HG03139 (cell line): Measurements from ENCODE around the gene RBM4.

Experiments
- ATAC-seq: cut with Tn5 transposase; IDR thresholded peaks from one replicate; pipeline ENCODE4 v1.9.1; 2021; ENCODE audit not compliant: unreplicated experiment

The RBM4 gene

DNA sequence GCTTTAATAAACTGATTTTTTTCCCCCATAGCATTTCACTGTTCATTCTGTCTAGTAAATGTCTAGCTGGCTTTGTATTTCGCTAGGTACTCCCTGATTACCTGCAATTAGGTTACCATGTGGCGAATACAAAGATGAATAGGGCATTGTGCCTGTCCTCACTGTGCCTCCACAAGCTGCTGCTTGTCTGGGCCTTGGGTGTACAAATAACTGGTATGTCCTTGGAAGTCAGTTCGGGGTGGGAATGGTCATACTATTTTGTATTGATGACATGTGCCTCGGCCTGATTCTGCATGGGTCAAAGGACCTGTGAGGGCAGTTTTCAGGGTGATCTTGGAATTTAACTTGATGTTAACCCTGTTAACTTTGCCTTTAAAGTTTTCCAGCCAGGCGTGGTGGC lies 11.4 kb downstream of the RBM4 start:
- ATAC-seq: no peak

DNA sequence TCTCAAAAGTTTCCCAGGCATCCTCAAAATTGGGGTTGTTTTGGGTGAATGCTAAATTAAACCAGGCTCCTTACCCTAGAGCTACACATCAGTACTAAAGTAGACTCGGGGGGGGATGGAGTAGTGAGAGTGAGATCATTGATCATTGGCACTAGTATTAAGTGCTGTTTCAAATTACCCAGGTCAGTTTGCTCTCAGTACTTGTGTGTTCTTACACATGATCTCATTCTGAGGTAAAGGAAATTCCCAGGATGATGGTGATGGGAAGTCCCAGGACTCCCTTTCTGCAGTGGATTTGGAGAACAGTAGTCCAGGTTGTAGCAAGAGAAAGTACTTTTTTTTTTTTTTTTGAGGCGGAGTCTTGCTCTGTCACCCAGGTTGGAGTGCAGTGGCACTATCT lies 12.5 kb downstream of the RBM4 start:
- ATAC-seq: no peak

DNA sequence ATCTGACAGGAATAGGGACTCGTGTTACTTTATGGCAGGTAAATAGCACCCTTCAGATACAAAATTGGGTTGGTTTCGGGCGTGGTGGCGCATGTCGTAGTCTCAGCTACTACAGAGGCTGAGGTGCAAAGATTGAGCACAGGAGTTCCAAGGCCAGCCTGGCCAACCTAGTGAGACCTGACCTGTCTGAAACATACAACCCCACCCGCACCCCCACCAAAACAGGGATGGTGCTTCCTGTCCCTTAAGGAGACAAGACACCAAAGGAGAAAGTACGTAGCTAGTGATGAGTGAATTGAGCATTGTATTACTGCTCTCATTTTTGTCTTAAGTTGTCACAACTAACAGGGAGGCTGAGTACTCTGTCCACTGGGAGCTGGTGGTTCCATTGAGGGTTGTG lies 14.1 kb downstream of the RBM4 start:
- ATAC-seq: no peak

DNA sequence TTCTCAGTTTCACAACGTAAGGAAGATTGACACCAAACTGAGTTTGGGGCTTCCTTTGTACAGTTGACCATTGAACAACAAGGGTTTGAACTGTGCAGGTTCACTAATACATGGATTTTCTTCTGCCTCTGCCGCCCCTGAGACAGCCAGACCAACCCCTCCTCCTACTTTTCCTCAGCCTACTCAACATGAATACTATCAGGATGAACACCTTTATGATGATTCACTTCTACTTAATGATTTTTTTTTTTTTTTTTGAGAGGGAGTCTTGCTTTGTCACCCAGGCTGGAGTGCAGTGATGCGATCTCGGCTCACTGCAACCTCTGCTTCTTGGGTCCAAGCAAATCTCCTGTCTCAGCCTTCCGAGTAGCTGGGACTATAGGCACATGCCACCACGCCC lies 14.6 kb downstream of the RBM4 start:
- ATAC-seq: no peak

DNA sequence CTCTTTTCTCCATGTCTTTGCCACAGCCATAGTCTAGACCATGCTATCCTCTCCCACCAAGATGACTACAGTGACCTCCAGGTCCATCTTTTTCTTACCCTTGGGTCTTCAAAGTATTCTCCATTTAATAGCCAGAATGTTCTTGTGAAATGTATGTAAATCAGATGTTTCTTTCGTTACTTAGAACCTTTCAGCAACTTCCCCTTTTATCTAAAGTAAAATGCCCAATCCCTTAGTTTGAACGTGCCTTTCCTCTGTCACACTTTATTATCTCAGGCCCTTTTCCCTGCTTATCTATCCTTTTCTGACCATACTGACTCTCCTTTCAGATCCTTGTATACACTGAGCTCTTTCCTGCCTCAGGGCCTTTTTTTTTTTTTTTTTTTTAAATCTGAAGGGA lies 21.3 kb downstream of the RBM4 start:
- ATAC-seq: no peak

DNA sequence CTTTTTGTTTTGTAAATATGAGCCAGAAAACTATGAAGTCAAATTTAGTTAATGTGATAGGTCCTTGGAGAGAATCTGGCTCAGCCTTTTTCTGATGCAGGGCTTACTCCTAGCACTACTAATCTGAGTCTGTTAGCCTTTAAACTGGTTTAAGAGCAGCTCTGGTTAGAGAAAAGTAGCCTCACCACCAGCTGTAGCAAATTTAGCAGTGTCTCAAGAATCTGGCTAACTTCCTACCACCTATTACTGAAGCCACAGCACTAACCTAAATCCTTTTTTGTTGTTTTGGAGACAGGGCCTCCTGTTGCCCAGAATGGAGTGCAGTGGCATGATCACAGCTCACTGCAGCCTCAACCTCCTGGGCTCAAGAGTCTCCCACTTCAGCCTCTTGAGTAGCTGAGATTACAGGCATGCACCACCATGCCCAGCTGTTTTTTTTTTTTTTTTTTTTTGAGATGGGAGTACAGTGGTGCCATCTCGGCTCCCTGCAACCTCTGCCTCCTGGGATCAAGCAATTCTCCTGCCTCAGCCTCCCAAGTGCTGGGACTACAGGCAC lies 25.3 kb downstream of the RBM4 start:
- ATAC-seq: no peak

DNA sequence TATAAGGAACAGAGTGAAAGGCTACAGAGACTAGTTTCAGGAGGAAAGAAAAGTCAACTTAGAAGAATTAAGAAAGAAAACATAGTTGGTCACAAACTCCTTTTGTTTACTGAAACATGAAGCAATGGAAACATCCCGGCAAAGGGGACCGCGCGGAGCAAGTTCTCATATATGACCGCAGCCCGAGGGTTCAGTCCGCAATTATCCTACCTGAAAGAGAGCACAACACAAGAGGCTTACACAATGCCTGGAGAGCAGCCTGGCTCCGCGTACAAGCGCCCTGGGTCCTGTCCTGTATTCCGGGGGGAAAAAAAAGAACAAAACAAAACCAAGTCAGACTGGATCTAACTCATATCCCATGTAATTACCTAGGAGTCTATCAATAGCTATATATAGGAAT lies 26.9 kb downstream of the RBM4 start:
- no peak for ATAC-seq

DNA sequence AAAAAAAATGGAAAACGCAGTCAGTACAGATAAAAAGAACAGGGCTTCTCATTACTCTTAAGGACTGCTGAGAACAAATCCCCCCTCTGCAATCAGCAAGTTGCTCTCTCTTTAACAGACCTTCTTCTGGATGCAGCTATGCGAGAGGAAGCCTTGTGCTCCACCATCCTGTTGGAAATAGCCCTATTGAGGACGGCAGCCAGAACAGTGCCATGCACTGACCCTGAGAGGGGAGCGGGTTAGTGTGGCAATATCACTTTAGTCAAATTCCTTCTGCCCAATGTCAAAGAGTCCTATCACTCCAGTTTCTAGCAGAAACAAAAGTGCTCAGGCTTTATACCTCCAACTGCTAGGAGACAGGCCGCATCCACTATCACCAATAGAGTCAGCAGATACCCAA lies 32.3 kb downstream of the RBM4 start:
- no peak for ATAC-seq

DNA sequence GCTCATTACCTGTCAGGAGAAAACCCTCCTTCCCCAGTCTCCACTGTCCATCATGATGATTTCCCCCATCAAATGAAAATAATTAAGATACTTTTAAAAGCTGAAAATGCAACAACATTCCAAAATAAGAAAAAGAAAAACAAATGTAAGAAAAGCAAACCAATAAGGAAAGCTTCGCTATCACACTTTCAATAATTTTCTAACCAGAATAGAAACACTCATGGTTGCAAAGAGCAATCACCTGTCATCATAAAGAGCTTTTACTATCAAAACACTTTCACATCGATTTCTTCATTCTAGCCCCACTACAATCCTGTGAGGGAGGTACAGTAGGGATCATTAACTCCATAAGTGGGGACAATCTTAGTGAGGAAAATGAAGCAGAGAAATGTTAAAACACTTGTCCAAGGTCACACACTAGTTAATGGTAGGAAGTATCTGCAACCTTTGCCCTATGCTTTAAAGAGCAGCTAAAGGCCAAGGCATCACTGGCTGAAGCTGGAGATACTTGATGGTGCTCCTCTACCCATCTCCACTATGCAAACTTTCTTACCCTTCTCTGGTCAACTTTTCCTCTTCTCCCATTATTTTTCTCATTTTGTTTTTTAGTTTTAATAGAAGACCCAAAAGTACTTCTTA lies 36.6 kb downstream of the RBM4 start:
- ATAC-seq: no peak

DNA sequence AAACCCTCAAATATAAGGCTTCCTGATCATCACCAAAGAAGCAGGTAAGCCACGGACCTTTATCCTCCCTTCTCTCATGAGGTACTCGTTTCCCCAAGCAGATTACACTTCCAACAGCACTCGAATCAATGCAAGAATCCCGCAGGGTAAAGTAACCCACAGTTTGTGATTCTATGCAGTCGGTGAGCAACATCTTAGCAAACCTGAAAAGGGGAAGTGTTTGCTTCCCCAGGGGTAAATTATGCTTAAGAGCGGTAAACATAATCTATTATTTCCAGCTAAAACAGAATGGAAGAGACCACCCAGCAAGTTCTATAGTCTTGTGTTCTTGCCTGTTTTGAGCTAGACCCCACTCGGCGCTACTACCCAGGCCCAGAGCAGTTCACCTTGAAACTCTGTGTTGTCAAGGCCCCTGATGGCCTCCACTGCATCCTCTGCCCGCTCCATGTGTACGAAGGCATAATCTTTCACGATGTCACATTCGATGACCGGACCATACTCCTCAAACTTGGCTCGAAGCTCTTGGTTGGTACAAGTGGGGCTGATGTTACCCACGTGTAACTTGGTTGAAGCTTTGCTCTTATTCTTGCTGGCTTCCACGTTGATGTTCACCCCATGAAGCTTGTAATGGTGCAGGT lies 37.9 kb downstream of the RBM4 start:
- no peak for ATAC-seq

DNA sequence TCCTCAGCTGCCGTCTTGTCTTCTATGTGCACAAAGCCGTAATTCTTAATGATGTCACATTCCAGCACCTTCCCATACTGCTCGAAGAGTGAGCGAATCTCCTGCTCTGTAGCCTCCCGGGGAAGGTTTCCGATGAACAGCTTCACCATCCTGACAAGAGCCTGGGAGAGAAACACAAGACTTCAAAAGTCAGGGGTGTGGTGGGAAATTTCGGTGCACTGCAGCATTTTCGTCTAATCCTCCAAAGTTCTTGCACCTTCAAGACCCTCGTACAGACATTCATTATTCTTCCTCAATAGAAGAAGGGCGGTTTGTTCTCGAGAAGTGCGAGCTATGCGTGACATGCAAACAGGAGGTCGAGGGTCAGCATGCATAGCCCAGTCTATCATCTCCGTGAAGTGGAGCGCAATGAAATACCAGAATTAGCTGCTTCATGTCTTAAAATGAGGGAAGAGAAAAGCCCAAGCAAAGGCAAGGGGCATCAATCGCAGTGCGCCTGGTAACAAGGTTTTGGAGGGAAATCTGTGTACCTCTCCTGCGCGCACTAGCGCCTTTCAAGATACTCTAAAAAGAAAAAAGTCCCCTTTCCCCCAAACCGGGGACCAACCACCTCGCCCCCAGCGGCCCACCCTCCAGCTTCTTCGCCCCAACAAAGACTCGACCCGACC lies 38.6 kb downstream of the RBM4 start:
- ATAC-seq: no peak

DNA sequence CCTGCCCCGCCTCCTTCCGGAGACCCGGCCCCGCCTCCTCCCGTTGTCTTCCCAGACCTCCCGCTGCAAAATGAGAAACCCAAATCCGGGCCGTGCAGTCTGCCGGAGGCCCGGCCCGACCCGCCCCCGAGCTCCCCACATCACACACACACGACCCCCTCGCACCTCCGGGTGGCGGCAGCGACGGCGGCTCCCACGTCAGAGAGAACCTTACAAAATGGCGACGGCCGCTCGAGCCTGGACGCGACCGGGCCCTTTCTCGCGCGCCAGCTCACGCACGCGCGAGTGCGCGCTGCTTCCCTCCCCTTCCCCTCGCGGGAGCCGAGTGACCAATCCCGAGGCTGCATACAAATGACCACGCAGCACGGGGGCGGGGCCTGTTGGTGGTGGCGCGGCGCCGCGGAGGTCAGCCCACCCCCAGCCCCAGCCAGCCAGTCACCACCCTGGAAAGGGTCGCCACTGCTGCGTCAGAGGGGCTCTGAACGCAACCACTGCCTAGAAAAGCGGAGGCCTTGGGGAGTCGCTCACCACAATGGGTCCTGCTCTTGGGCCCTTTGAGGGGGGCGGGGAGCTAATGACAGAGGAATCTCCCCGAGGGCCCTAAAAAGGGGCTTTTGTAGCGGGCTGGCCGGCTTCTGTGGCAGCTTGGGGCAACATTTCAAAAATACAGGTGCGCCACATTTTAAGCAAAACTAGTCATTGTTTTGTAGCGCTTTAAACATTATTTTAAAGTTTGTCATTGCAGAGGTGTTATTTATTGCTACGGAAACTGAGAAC lies 39.3 kb downstream of the RBM4 start, which contains the start of gene RBM4B:
TSS of gene RBM4B (minus strand) at position 289 of the 777 bp plus-strand sequence. CDS start 808 bp downstream, outside the sequence.
- ATAC-seq: peak; percentile 78

DNA sequence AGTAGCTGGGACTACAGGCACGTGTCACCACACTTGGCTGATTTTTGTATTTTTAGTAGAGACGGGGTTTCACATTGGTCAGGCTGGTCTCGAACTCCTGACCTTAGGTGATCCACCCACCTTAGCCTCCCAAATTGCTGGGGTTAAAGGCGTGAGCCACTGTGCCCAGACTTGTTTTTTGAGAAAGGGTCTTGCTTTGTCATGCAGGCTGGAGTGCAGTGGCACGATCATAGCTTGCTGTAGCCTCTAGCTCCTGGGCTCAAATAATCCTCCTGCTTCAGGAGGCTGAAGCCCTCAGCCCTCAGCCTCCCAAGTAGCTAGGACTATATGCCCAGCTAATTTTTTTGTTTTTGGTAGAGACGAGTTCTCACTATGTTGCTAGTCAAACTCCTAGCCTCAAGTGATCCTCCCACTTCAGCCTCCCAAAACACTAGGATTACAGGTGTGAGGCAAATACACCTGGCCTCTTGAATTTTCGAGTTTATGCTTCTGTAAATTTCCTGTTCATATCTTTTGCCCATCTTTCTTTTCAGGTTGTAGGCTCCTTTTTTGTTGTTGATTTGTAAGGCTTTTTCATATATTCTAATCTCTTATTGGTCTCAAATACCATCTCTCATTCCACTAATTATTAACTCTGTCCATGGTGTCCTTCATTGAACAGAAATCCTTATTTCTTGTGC lies 42.6 kb downstream of the RBM4 start:
- no peak for ATAC-seq

DNA sequence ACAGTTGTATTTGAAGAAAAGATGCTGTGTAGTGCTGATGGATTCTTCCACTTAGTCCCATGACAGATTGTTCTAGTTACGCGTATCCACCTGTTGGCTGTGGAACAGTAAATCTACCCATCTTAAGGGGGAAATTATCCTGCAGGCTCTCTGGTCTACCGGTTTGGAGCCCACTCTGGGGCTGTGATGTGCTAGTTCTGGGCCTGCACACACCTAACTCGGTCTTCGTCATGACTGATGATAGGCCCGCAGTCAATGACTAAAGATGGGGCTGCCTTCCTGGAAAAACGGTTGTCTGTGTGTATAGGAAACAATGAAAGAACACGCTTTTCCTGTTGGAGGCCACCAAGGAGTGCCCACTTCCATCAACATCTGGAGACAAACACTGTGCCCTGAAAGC lies 45.4 kb downstream of the RBM4 start:
- no peak for ATAC-seq

DNA sequence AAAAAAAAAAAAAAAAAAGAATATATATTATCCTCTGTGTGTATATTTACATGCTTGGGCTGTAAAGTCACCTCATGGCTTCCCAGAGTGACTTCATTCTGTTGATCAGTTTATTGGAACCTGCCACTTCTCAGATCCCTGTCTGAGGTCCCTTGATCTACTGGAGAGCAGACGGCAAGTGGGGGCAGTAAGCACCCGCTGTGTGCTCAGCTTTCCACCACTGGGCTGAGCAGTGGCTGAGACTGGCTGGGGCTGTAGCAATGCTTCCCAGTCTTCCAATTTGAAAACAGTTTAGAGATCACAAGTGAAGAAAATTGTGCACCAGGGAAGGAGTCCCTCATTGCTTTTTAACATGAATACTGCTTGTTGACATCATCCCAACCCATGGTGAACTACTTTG lies 46.1 kb downstream of the RBM4 start:
- no peak for ATAC-seq

DNA sequence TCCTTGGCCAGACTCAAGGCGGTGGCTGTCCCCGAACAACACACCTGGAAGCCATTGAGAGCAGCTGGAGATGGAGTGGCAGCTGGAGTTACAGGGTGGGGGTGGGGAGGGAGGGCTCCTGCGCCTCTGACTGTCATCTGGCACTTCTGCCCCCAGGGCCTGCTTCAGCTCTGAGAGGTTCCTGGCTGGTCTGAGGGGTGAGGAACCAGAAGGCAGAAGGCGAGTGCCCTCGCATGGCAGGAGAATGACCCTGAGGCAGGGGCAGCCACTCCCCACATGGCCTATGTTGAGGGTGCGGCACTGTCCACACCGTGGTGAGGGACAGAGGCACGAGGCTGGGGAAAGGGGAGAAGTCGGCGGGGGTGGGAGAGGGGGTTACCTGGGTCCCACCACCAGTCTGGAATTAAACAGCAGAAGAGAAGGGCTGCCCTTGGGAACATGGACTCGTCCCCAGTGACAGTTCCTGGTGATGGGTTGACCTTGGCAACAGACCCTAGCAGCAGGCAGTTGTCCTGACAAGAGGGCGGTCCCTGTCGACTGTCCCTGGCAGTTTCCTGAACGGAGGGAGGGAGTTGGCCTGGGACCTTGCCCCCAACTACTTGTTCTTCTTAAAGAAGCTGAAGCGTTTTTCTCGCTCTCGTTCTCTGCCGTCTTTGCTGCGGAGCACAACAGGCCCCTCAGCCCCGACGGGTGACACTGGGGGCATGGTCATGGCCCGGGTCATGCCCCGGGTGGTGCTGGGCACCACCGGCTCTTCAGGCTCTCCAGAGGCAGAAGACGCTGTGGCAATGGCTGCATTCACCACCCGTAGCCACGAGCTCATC lies 47.0 kb downstream of the RBM4 start:
- no peak for ATAC-seq

DNA sequence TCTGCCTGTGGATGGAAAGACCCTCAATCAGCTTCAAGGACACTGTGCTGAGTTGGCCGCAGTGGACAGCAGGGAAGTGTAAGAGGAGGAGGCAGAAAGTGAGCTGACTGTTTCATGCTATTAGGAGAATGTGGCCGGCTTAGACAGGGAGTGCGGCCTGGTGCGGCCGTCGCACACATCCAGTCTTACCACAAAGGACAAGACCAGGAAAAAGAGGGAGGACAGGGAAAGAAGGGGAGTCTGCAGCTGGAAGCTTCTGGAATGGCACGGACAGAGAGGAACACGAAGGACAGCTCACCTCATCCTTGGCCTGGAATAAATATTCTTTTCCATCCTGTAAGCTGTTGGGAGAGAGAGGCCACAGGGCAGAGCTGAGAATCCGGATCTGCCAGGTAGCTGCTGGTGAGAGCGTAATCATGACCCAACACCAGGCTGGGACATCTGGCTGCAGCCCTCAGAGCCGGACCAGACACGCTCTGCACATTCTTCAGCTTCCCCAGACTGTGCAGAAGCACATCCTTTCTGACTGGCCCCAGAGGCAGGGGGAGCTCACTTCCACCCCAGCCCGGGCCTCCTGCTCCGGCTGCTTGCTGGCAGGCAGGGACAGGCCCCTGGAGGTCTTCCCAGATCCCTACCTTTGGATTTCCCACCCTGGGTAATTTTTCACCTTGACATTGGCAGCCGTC lies 47.7 kb downstream of the RBM4 start:
- ATAC-seq: no peak

DNA sequence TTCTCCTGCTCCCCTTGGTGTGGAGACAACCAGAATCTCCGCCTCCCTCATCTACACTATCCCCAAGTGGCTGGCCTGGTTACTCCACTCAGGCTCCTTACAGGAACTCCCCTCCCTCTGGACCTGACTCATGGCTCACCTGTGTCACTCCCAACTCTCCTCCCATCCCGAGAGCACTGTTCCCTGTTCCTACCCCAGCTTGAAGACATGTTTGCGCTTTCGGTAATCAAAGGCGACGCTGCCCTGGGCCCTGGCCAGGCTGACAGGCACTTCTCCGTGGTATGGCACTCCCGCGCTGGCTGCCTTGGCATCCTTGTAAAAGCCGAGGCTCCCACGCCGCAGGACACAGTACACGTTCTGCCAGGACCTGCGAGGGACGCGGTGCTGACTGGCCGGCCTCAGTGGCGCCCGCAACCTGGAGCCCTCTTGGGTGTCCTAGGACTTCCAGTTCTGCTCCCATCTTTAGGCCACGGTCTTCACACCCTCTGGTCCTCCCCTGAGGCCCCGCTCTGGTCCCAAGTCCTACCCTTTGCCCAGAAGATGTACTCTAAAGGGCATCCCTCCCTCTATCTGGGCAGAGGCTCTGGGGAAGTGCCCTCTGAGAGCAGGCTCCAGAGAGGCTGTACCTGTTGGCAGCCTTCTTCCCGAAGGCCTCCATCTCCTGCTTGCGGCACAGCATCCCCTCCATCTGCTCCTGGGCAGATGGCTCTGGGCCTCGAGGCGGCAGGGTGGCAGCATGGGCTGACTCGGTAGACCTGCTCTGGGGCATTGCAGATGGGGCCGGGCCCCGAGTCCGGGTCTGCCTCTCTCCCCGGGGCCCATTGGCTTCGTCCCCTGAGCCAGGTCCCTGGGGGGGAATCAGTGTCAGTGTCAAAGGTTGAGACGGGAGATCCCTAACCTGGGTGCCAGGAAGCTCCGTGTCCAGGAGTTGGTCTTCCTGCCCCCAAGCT lies 48.6 kb downstream of the RBM4 start:
- ATAC-seq: no peak
